HepG2 (cell line): Measurements from ENCODE around the gene QRICH2. TPM values are rescaled to one million over a fixed set of nuclear protein-coding genes. Genes with fewer than 3 reads are reported as not detected.

Experiments
- ARNTL ChIP-seq: sonication (generic); formaldehyde crosslinking; IDR thresholded peaks from 2 replicates; pipeline ENCODE4 v1.4.0; 2020; ENCODE audit warnings: mild to moderate bottlenecking, missing genetic modification reagents
- BRCA1 ChIP-seq: sonication (generic); formaldehyde crosslinking; IDR thresholded peaks from 2 replicates; pipeline ENCODE4 v1.4.0; 2020; ENCODE audit warnings: missing genetic modification reagents
- CEBPB ChIP-seq: IDR thresholded peaks from 2 replicates; pipeline ENCODE4 v1.6.1; 2011; ENCODE audit warnings: low read depth, low read length, improper control_type of control experiment, borderline replicate concordance
- GATA4 ChIP-seq: sonication (generic); IDR thresholded peaks from 2 replicates; pipeline ENCODE4 v1.6.1; 2016; ENCODE audit warnings: antibody characterized with exemption, low read depth, borderline replicate concordance
- JUNB ChIP-seq: sonication (generic); formaldehyde crosslinking; IDR thresholded peaks from 2 replicates; pipeline ENCODE4 v1.8.0; 2022; ENCODE audit warnings: missing genetic modification reagents, mild to moderate bottlenecking, borderline replicate concordance
- KDM1A ChIP-seq: IDR thresholded peaks from 2 replicates; pipeline ENCODE4 v1.6.1; 2016; ENCODE audit warnings: missing compliant biosample characterization
- MEIS2 ChIP-seq: sonication (generic); formaldehyde crosslinking; IDR thresholded peaks from 2 replicates; pipeline ENCODE4 v1.9.0; 2021; ENCODE audit warnings: mild to moderate bottlenecking, missing genetic modification reagents
- MLLT10 ChIP-seq: sonication (generic); formaldehyde crosslinking; IDR thresholded peaks from 2 replicates; pipeline ENCODE4 v1.4.0; 2020; ENCODE audit warnings: missing genetic modification reagents
- MYC ChIP-seq: sonication (generic); formaldehyde crosslinking; IDR thresholded peaks from 2 replicates; pipeline ENCODE4 v1.9.0; 2021; ENCODE audit warnings: missing genetic modification reagents, borderline replicate concordance
- RFXAP ChIP-seq: sonication (generic); formaldehyde crosslinking; IDR thresholded peaks from 2 replicates; pipeline ENCODE4 v1.4.0; 2020; ENCODE audit warnings: missing genetic modification reagents, borderline replicate concordance
- SMAD1 ChIP-seq: sonication (generic); formaldehyde crosslinking; IDR thresholded peaks from 2 replicates; pipeline ENCODE4 v1.4.0; 2020; ENCODE audit warnings: missing genetic modification reagents, low read depth, mild to moderate bottlenecking, borderline replicate concordance
- SNRNP70 ChIP-seq: fragments of 200-400 bp; formaldehyde crosslinking; IDR thresholded peaks from 2 replicates; pipeline ENCODE4 v1.6.1; 2017; ENCODE audit warnings: mild to moderate bottlenecking, low read depth, low read length, moderate library complexity
- SOX5 ChIP-seq: IDR thresholded peaks from 2 replicates; pipeline ENCODE4 v1.6.1; 2016; ENCODE audit warnings: borderline replicate concordance
- TBL1XR1 ChIP-seq: fragments of 150-350 bp; IDR thresholded peaks from 2 replicates; pipeline ENCODE4 v1.6.1; 2014; ENCODE audit warnings: borderline replicate concordance, low read length; ENCODE audit not compliant: partially characterized antibody
- ZBTB20 ChIP-seq: sonication (generic); formaldehyde crosslinking; IDR thresholded peaks from 2 replicates; pipeline ENCODE4 v1.8.1; 2023; ENCODE audit warnings: missing genetic modification reagents, low read depth, mild to moderate bottlenecking, borderline replicate concordance
- ZNF136 ChIP-seq: sonication (generic); formaldehyde crosslinking; IDR thresholded peaks from 2 replicates; pipeline ENCODE4 v1.8.1; 2022; ENCODE audit warnings: low read depth, mild to moderate bottlenecking, moderate library complexity, missing genetic modification reagents
- ZNF335 ChIP-seq: sonication (generic); formaldehyde crosslinking; IDR thresholded peaks from 2 replicates; pipeline ENCODE4 v1.4.0; 2020; ENCODE audit warnings: missing genetic modification reagents
- ZNF720 ChIP-seq: sonication (generic); formaldehyde crosslinking; IDR thresholded peaks from 2 replicates; pipeline ENCODE4 v1.4.0; 2020; ENCODE audit warnings: missing genetic modification reagents
- ZNF768 ChIP-seq: sonication (generic); formaldehyde crosslinking; IDR thresholded peaks from 2 replicates; pipeline ENCODE4 v1.4.0; 2020; ENCODE audit warnings: missing genetic modification reagents
- ZSCAN12 ChIP-seq: sonication (generic); formaldehyde crosslinking; IDR thresholded peaks from 2 replicates; pipeline ENCODE4 v1.9.0; 2021; ENCODE audit warnings: mild to moderate bottlenecking, missing genetic modification reagents
- polyA plus RNA-seq, 8 experiments: library from polyadenylated mRNA; depleted of rRNA in 3 of 8; stranded (reverse) in 7 of 8; unstranded in 1 of 8; fragments of >200 nt; fragmentation: Illumina TruSeq in 4 of 8; extraction: Trizol in 4 of 8; gene quantifications; 2 replicates each; pipeline versions ENCODE4 v1.2.1 to v1.2.3, GENCODE V29; 2011 to 2016; ENCODE audit warnings: low read depth in 4 of 8, missing spikeins in 1 of 8, mixed read lengths in 1 of 8; ENCODE audit not compliant: insufficient read depth in 1 of 8
- total RNA-seq, 5 experiments: library from RNA; depleted of rRNA; stranded (reverse); fragments of >200 nt; fragmentation: Illumina TruSeq; extraction: Trizol; gene quantifications; 2 replicates each; pipeline ENCODE4 v1.2.3, GENCODE V29; 2016; ENCODE audit warnings: low read depth in 1 of 5
- TF ChIP-seq, protein P1 (sequence below): sonication (generic); formaldehyde crosslinking; IDR thresholded peaks from 2 replicates; pipeline ENCODE4 v1.4.0; 2020; ENCODE audit warnings: mild to moderate bottlenecking, low read depth, missing genetic modification reagents
- TF ChIP-seq, protein P2 (sequence below): sonication (generic); formaldehyde crosslinking; IDR thresholded peaks from 2 replicates; pipeline ENCODE4 v1.8.1; 2023; ENCODE audit warnings: mild to moderate bottlenecking, missing genetic modification reagents, borderline replicate concordance
- TF ChIP-seq, protein P3 (sequence below): sonication (generic); formaldehyde crosslinking; IDR thresholded peaks from 2 replicates; pipeline ENCODE4; 2020; ENCODE audit warnings: missing genetic modification reagents, mild to moderate bottlenecking, borderline replicate concordance
- TF ChIP-seq, protein P4 (sequence below): sonication (generic); formaldehyde crosslinking; IDR thresholded peaks from 2 replicates; pipeline ENCODE4 v1.4.0; 2020; ENCODE audit warnings: missing genetic modification reagents, borderline replicate concordance

Gene QRICH2
- total and polyA plus RNA-seq, 2 of the 13 experiments (the other 11 are each of a cell fraction or from before 2014, with no cell fraction given), result 3.7 to 5.7 TPM

DNA sequence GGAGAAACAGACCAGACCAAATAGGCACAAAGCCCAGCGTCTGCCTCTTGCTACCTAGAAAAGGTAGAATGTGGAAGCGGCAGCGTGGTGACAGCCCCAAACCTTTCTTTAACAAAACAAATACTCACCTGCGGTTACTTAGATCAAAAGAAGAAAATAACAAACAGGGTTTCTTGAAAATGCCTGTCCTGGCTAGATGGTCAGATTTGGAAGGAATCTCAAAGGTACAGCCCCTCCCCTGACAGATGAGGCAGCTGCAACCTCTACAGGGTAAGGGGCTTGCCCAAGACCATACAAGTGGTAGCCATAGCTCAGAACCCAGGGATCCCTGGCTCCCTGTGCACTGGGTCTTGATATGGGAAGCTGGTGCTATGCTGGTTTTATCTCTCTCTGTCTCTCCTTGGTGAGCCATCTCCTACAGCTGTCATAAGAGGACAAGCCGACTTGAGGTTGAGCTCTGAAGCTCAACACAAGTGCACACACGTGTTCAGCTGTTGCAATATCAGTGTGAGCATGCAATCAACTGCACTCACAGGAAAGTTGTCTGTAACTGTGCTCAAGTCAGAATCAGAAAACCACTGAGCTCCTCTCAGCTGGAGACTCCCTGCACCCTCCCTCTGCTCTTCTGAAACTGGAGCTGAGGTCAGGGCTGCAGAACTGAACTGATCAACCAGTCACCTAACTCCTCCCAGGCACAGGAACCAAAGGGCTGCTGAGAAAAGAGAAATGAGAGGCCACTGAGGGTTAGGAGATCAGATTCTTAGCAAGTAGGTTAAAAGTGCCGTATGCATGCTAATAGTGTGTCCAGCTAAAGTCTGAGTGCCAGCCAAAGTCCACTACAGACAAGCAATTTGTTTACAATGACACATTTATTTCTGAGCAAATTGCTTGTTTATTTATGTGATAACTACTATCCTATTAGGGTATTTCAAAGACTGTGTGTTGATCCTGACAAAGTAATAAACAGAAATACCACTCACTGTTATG, 61.7 kb downstream of the QRICH2 start (continued):
- TF ChIP-seq MLLT10 (CRISPR knock-in tag), result no peak
- TF ChIP-seq ZNF768 (CRISPR knock-in tag), result no peak
- peak; percentile 86 for TF ChIP-seq CEBPB
- TF ChIP-seq JUNB (CRISPR knock-in tag), result no peak
- no peak for TF ChIP-seq ZBTB20 (CRISPR knock-in tag)
- TF ChIP-seq, protein P1, sequence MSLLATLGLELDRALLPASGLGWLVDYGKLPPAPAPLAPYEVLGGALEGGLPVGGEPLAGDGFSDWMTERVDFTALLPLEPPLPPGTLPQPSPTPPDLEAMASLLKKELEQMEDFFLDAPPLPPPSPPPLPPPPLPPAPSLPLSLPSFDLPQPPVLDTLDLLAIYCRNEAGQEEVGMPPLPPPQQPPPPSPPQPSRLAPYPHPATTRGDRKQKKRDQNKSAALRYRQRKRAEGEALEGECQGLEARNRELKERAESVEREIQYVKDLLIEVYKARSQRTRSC (CRISPR knock-in tag), result no peak
- TF ChIP-seq, protein P2, sequence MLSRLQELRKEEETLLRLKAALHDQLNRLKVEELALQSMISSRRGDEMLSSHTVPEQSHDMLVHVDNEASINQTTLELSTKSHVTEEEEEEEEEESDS (CRISPR knock-in tag), result no peak
- no peak for TF ChIP-seq ZNF720
- TF ChIP-seq SOX5, result peak; percentile 42; the same call in 1 of the 2 replicates
- TF ChIP-seq ZNF335, result peak; percentile 57; the same call in 1 of the 2 replicates
- TF ChIP-seq RFXAP (CRISPR knock-in tag), result no peak
- TF ChIP-seq, protein P3, sequence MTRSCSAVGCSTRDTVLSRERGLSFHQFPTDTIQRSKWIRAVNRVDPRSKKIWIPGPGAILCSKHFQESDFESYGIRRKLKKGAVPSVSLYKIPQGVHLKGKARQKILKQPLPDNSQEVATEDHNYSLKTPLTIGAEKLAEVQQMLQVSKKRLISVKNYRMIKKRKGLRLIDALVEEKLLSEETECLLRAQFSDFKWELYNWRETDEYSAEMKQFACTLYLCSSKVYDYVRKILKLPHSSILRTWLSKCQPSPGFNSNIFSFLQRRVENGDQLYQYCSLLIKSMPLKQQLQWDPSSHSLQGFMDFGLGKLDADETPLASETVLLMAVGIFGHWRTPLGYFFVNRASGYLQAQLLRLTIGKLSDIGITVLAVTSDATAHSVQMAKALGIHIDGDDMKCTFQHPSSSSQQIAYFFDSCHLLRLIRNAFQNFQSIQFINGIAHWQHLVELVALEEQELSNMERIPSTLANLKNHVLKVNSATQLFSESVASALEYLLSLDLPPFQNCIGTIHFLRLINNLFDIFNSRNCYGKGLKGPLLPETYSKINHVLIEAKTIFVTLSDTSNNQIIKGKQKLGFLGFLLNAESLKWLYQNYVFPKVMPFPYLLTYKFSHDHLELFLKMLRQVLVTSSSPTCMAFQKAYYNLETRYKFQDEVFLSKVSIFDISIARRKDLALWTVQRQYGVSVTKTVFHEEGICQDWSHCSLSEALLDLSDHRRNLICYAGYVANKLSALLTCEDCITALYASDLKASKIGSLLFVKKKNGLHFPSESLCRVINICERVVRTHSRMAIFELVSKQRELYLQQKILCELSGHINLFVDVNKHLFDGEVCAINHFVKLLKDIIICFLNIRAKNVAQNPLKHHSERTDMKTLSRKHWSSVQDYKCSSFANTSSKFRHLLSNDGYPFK (CRISPR knock-in tag), result no peak; the same call in 1 of the 2 replicates
- TF ChIP-seq ZNF136 (CRISPR knock-in tag), result no peak
- TF ChIP-seq MYC (CRISPR knock-in tag), result no peak
- no peak for TF ChIP-seq BRCA1 (CRISPR knock-in tag)
- no peak; the same call in 1 of the 2 replicates for TF ChIP-seq ARNTL (CRISPR knock-in tag)
- no peak; the same call in 1 of the 2 replicates for TF ChIP-seq GATA4
- no peak for TF ChIP-seq SNRNP70
- TF ChIP-seq, protein P4, sequence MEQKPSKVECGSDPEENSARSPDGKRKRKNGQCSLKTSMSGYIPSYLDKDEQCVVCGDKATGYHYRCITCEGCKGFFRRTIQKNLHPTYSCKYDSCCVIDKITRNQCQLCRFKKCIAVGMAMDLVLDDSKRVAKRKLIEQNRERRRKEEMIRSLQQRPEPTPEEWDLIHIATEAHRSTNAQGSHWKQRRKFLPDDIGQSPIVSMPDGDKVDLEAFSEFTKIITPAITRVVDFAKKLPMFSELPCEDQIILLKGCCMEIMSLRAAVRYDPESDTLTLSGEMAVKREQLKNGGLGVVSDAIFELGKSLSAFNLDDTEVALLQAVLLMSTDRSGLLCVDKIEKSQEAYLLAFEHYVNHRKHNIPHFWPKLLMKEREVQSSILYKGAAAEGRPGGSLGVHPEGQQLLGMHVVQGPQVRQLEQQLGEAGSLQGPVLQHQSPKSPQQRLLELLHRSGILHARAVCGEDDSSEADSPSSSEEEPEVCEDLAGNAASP (CRISPR knock-in tag), result no peak
- no peak for TF ChIP-seq ZSCAN12 (CRISPR knock-in tag)
- no peak for TF ChIP-seq MEIS2 (CRISPR knock-in tag)
- no peak for TF ChIP-seq SMAD1 (CRISPR knock-in tag)
- TF ChIP-seq KDM1A (CRISPR knock-in tag), result no peak
- peak; percentile 46 for TF ChIP-seq TBL1XR1
